Endodermal cell (in vitro differentiated cells): ENCODE measurements around the gene MICAL1. TPM values are rescaled to one million over a fixed set of nuclear protein-coding genes. Genes with fewer than 3 reads are reported as not detected.

ENCODE experiments used
- DNase-seq: peaks from one replicate; pipeline ENCODE4 v3.0.0-alpha.2; 2017
- H3K27ac ChIP-seq: 2 replicates; pipeline ENCODE4 v1.5.1; 2013; ENCODE audit warnings: mild to moderate bottlenecking, low read depth, low read length, moderate library complexity
- H3K27me3 ChIP-seq: 2 replicates; pipeline ENCODE4 v1.6.1; 2013; ENCODE audit warnings: mild to moderate bottlenecking, low read length, moderate library complexity; ENCODE audit not compliant: insufficient read depth, control insufficient read depth, poor library complexity, severe bottlenecking
- H3K36me3 ChIP-seq: 2 replicates; pipeline ENCODE4 v1.7.0; 2013; ENCODE audit warnings: mild to moderate bottlenecking, low read length, moderate library complexity; ENCODE audit not compliant: control insufficient read depth, insufficient read depth
- H3K4me1 ChIP-seq: one replicate; pipeline ENCODE4 v1.7.0; 2013; ENCODE audit warnings: low read length; ENCODE audit not compliant: control insufficient read depth, insufficient read depth
- H3K4me3 ChIP-seq: 2 replicates; pipeline ENCODE4 v1.5.1; 2013; ENCODE audit warnings: mild to moderate bottlenecking, low read length, moderate library complexity
- H3K9ac ChIP-seq: 2 replicates; pipeline ENCODE4 v1.6.1; 2013; ENCODE audit warnings: mild to moderate bottlenecking, low read length, moderate library complexity; ENCODE audit not compliant: poor library complexity, severe bottlenecking; ENCODE audit errors: extremely low read depth
- H3K9me3 ChIP-seq: 2 replicates; pipeline ENCODE4 v1.6.1; 2013; ENCODE audit warnings: mild to moderate bottlenecking, low read length, moderate library complexity; ENCODE audit not compliant: control insufficient read depth
- H3K27ac Mint-ChIP-seq: 2 replicates; pipeline ENCODE4 v1.8.0; 2020; ENCODE audit warnings: mixed read lengths
- H3K27me3 Mint-ChIP-seq: 2 replicates; pipeline ENCODE4 v1.8.0; 2021; ENCODE audit warnings: mild to moderate bottlenecking, mixed read lengths; ENCODE audit not compliant: insufficient read depth
- H3K36me3 Mint-ChIP-seq: 2 replicates; pipeline ENCODE4 v1.8.0; 2020; ENCODE audit warnings: low read depth, mixed read lengths
- H3K4me1 Mint-ChIP-seq: 2 replicates; pipeline ENCODE4 v1.8.0; 2020; ENCODE audit warnings: mixed read lengths
- H3K4me3 Mint-ChIP-seq: 2 replicates; pipeline ENCODE4 v1.8.0; 2020; ENCODE audit warnings: mild to moderate bottlenecking, moderate library complexity, mixed read lengths
- H3K9me3 Mint-ChIP-seq: 2 replicates; pipeline ENCODE4 v1.8.0; 2020; ENCODE audit warnings: mild to moderate bottlenecking, mixed read lengths
- whole genome bisulfite sequencing, 2 experiments: methylation state at CpG; one replicate each; pipeline versions ENCODE4 v1.1.5 to v1.1.7; 2013; ENCODE audit warnings: missing lambda C conversion rate in 2 of 2, mixed read lengths in 1 of 2; ENCODE audit not compliant: insufficient coverage in 1 of 2, insufficient read length in 1 of 2; 5-methylcytosine and 5-hydroxymethylcytosine counted together
- total RNA-seq, 2 donors: library from RNA; stranded (reverse); fragmentation: NEBNext Ultra II Directional in 1 of 2; extraction: Animal tissue kit (Norgen Biotek cat#: 25700) in 1 of 2; gene quantifications; 2 replicates in 1 of 2; 3 replicates in 1 of 2; pipeline ENCODE4 v1.2.1, GENCODE V29; 2021
- TF ChIP-seq, protein P1 (sequence below): fragments of 200-600 bp; sonication (generic); conservative IDR thresholded peaks from 2 replicates; pipeline ENCODE4 v1.5.0; 2021; ENCODE audit warnings: antibody characterized with exemption, mild to moderate bottlenecking

MICAL1 gene
- total RNA-seq, 2 donors from 2014 or later: 10.4 to 22.8 TPM

DNA sequence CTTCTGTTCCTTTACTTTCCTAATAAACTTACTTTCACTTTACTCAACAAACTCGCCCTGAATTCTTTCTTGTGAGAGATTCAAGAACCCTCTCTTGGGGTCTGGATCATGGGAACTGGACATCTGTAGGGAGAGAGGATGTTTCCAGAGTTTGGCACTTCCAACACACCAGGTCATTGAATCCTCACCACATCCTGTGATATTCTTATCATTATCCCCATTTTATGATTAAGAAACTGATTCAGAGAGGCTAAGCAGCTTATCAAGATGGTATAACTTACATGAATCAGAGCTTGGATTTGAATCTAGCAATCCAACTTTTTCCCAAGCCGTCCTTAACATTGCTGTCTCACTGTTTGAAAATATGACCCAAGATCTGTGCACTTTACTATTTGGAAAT is 30.6 kb downstream of the MICAL1 start:
- WGBS, 2 experiments: 91 to 100% methylated on average over 1 to 2 of the region's 2 CpGs
- Histone ChIP-seq H3K36me3 (no peaks in the 10 kb centered on the region), H3K9me3 (no peaks in the 10 kb centered on the region), H3K4me1 (no peaks in the 10 kb centered on the region), H3K27ac (no peak overlapping the region), H3K27me3 (no peaks in the 10 kb centered on the region), H3K4me3 (no peak overlapping the region), H3K9ac (no peak overlapping the region)
- DNase-seq: no peak
- Mint-ChIP-seq H3K4me1 (no peaks in the 10 kb centered on the region), H3K4me3 (no peak overlapping the region), H3K9me3 (no peaks in the 10 kb centered on the region), H3K27me3 (no peaks in the 10 kb centered on the region), H3K36me3 (no peaks in the 10 kb centered on the region), H3K27ac (no peak overlapping the region)
- TF ChIP-seq, protein P1, sequence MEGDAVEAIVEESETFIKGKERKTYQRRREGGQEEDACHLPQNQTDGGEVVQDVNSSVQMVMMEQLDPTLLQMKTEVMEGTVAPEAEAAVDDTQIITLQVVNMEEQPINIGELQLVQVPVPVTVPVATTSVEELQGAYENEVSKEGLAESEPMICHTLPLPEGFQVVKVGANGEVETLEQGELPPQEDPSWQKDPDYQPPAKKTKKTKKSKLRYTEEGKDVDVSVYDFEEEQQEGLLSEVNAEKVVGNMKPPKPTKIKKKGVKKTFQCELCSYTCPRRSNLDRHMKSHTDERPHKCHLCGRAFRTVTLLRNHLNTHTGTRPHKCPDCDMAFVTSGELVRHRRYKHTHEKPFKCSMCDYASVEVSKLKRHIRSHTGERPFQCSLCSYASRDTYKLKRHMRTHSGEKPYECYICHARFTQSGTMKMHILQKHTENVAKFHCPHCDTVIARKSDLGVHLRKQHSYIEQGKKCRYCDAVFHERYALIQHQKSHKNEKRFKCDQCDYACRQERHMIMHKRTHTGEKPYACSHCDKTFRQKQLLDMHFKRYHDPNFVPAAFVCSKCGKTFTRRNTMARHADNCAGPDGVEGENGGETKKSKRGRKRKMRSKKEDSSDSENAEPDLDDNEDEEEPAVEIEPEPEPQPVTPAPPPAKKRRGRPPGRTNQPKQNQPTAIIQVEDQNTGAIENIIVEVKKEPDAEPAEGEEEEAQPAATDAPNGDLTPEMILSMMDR: no peak

DNA sequence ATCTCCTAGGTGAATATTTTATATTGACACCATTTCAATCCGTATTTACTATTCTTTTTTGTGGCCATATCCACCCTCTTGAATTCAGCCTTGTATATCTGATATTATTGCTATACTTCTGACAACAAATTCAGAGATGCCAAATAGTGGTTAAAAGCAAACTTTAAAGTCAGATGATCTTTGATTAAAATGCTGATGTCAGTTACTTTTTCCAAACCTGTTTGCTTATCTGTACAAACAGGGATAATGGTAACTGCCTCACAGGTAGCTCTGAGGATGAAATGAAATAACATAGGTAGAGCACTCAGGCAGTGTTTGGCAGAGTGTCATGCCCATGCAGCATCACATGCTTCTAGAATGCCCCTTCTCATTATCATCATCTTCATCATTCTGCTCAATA is 34.4 kb downstream of the MICAL1 start:
- H3K9me3 ChIP-seq: no peaks in the 10 kb centered on the region
- H3K9ac ChIP-seq: no peak overlapping the region
- 60% methylated on average over 1 of the region's 1 CpG; no CpG with 5 or more reads in 1 of the 2 experiments for WGBS, 2 experiments
- H3K4me1 Mint-ChIP-seq: no peaks in the 10 kb centered on the region
- no peaks in the 10 kb centered on the region for H3K36me3 ChIP-seq
- no peak overlapping the region for H3K27ac Mint-ChIP-seq
- no peaks in the 10 kb centered on the region for H3K27me3 Mint-ChIP-seq
- H3K9me3 Mint-ChIP-seq: no peaks in the 10 kb centered on the region
- H3K4me3 Mint-ChIP-seq: no peak overlapping the region
- TF ChIP-seq, protein P1: no peak
- H3K27ac ChIP-seq: no peak overlapping the region
- no peak overlapping the region for H3K4me3 ChIP-seq
- no peaks in the 10 kb centered on the region for H3K36me3 Mint-ChIP-seq
- no peaks in the 10 kb centered on the region for H3K27me3 ChIP-seq
- DNase-seq: no peak
- H3K4me1 ChIP-seq: no peaks in the 10 kb centered on the region

DNA sequence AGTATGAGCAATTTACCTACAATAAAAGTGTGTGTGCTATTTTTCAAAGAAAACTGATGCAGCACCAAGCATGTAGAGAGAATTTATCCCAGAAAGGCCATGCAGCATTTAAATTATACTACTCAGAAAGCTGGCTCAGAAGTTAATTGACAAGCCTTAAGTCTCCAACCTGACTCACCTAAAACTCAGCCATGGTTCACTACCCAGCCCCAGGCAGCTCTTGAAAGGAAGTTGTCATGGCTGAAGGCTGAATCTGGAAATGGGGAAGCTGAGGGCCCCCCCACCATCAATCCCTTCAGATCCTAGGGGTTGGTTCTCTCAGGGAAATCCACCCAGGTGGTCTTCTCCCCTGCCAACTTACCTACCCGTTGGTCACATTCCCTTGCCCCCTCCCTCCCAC is 34.8 kb downstream of the MICAL1 start:
- no peak overlapping the region for H3K27ac ChIP-seq
- H3K27me3 Mint-ChIP-seq: no peaks in the 10 kb centered on the region
- 50 to 74% methylated on average over 1 of the region's 1 CpG for whole genome bisulfite sequencing, 2 experiments
- H3K27me3 ChIP-seq: no peaks in the 10 kb centered on the region
- no peaks in the 10 kb centered on the region for H3K9me3 ChIP-seq
- H3K9me3 Mint-ChIP-seq: no peaks in the 10 kb centered on the region
- no peaks in the 10 kb centered on the region for H3K36me3 Mint-ChIP-seq
- H3K36me3 ChIP-seq: no peaks in the 10 kb centered on the region
- no peaks in the 10 kb centered on the region for H3K4me1 Mint-ChIP-seq
- no peak overlapping the region for H3K4me3 ChIP-seq
- H3K4me3 Mint-ChIP-seq: no peak overlapping the region
- DNase-seq: no peak
- no peak overlapping the region for H3K9ac ChIP-seq
- no peak overlapping the region for H3K27ac Mint-ChIP-seq
- no peaks in the 10 kb centered on the region for H3K4me1 ChIP-seq
- TF ChIP-seq, protein P1: no peak
